ENCODE data around the gene JMJD4. TPM values are rescaled to one million over a fixed set of nuclear protein-coding genes. Genes with fewer than 3 reads are reported as not detected.

Gene JMJD4
- total and polyA plus RNA-seq, 4 donors: 9.4 to 23.0 (median 15.6) TPM

GRCh38 chr1:227775841-227776240 lies 40.7 kb upstream of the JMJD4 start:
- Histone ChIP-seq H3K9me3 (ENCODE audit: control insufficient read depth in 4 of 4, insufficient read depth in 3 of 4, low read length in 3 of 4) (no peaks in the 10 kb centered on the region), H3K4me1 (ENCODE audit: control insufficient read depth in 5 of 5, insufficient read depth in 5 of 5, low read length in 5 of 5) (peaks cover 0 to 16% (median 3%) of the 10 kb centered on the region in 5 donors), H3K36me3 (ENCODE audit: control insufficient read depth in 4 of 4, insufficient read depth in 4 of 4, low read length in 4 of 4) (peaks cover 0 to 22% (median 4%) of the 10 kb centered on the region in 4 donors), H3K27ac (ENCODE audit: low read depth in 1 of 2, low read length in 1 of 2) (no peak overlapping the region), H3K27me3 (ENCODE audit: control insufficient read depth in 3 of 3, insufficient read depth in 3 of 3, low read length in 2 of 3) (no peaks in the 10 kb centered on the region), H3K9ac (ENCODE audit: insufficient read depth in 1 of 2, low read length in 2 of 2) (no peak overlapping the region), H3K4me3 (no peak overlapping the region)
- no peak for TF ChIP-seq CTCF (IDR thresholded peaks at IDR 0.05; ENCODE audit: control extremely low read depth, extremely low read depth)
- DNase-seq: no peak
- no peak for ATAC-seq (ENCODE audit: insufficient read depth, low FRiP score)
- 95 to 99% methylated on average over 10 of the region's 10 CpGs for WGBS, 2 donors

GRCh38 chr1:227774821-227775661 lies 39.9 kb upstream of the JMJD4 start:
- H3K4me3 ChIP-seq: no peak overlapping the region
- H3K9ac ChIP-seq (ENCODE audit: insufficient read depth in 1 of 2, low read length in 2 of 2): no peak overlapping the region
- no peaks in the 10 kb centered on the region for H3K9me3 ChIP-seq (ENCODE audit: control insufficient read depth in 4 of 4, insufficient read depth in 3 of 4, low read length in 3 of 4)
- no peak for TF ChIP-seq CTCF (IDR thresholded peaks at IDR 0.05; ENCODE audit: control extremely low read depth, extremely low read depth)
- H3K4me1 ChIP-seq (ENCODE audit: control insufficient read depth in 5 of 5, insufficient read depth in 5 of 5, low read length in 5 of 5): peaks cover 0 to 16% (median 3%) of the 10 kb centered on the region in 5 donors
- WGBS, 2 donors: 87 to 93% methylated on average over 42 of the region's 42 CpGs
- H3K27me3 ChIP-seq (ENCODE audit: control insufficient read depth in 3 of 3, insufficient read depth in 3 of 3, low read length in 2 of 3): no peaks in the 10 kb centered on the region
- H3K27ac ChIP-seq (ENCODE audit: low read depth in 1 of 2, low read length in 1 of 2): no peak overlapping the region
- peak; percentile 22 to 65 (median 44) for DNase-seq
- peaks cover 0 to 21% (median 4%) of the 10 kb centered on the region in 4 donors for H3K36me3 ChIP-seq (ENCODE audit: control insufficient read depth in 4 of 4, insufficient read depth in 4 of 4, low read length in 4 of 4)
- no peak for ATAC-seq (ENCODE audit: insufficient read depth, low FRiP score)

- DNase-seq: no peak
- WGBS, 2 donors: 85 to 88% methylated on average over 13 of the region's 13 CpGs
Measured at GRCh38 chr1:227774051-227774731, 39.1 kb upstream of the JMJD4 start.

More at GRCh38 chr1:227774051-227774731, 39.1 kb upstream of the JMJD4 start:
- peaks cover 0 to 16% (median 3%) of the 10 kb centered on the region in 5 donors for H3K4me1 ChIP-seq (ENCODE audit: control insufficient read depth in 5 of 5, insufficient read depth in 5 of 5, low read length in 5 of 5)
- no peak overlapping the region for H3K27ac ChIP-seq (ENCODE audit: low read depth in 1 of 2, low read length in 1 of 2)
- no peaks in the 10 kb centered on the region for H3K27me3 ChIP-seq (ENCODE audit: control insufficient read depth in 3 of 3, insufficient read depth in 3 of 3, low read length in 2 of 3)
- ATAC-seq (ENCODE audit: insufficient read depth, low FRiP score): no peak
- no peak overlapping the region for H3K4me3 ChIP-seq
- no peak overlapping the region for H3K9ac ChIP-seq (ENCODE audit: insufficient read depth in 1 of 2, low read length in 2 of 2)
- TF ChIP-seq CTCF (IDR thresholded peaks at IDR 0.05; ENCODE audit: control extremely low read depth, extremely low read depth): no peak
- no peaks in the 10 kb centered on the region for H3K9me3 ChIP-seq (ENCODE audit: control insufficient read depth in 4 of 4, insufficient read depth in 3 of 4, low read length in 3 of 4)
- H3K36me3 ChIP-seq (ENCODE audit: control insufficient read depth in 4 of 4, insufficient read depth in 4 of 4, low read length in 4 of 4): peaks cover 0 to 22% (median 8%) of the 10 kb centered on the region in 4 donors

Data from lung (tissue), 12 donors.